Neural progenitor cell (in vitro differentiated cells): ENCODE data around the gene IRF2BP2. TPM values are rescaled to one million over a fixed set of nuclear protein-coding genes. Genes with fewer than 3 reads are reported as not detected.

Source experiments
- DNase-seq: peaks from one replicate; pipeline ENCODE4 v3.0.0-alpha.2; 2016; ENCODE audit warnings: low spot score
- H2AFZ ChIP-seq: fragments of 200-600 bp; sonication (generic); replicated peaks from 2 replicates; pipeline ENCODE4 v1.6.1; 2016; ENCODE audit warnings: antibody characterized with exemption
- H3F3A ChIP-seq: fragments of 200-600 bp; sonication (generic); 2 replicates; pipeline ENCODE4 v1.6.1; 2016; ENCODE audit warnings: antibody characterized with exemption, low read depth
- H3K27ac ChIP-seq: fragments of 200-600 bp; sonication (generic); 2 replicates; pipeline ENCODE4 v1.5.1; 2016; ENCODE audit warnings: mild to moderate bottlenecking
- H3K27me3 ChIP-seq: fragments of 200-600 bp; sonication (generic); 2 replicates; pipeline ENCODE4 v1.6.1; 2016; ENCODE audit warnings: mild to moderate bottlenecking, moderate library complexity
- H3K36me3 ChIP-seq: fragments of 200-600 bp; sonication (generic); 2 replicates; pipeline ENCODE4 v1.5.1; 2016
- H3K4me1 ChIP-seq: fragments of 200-600 bp; sonication (generic); 2 replicates; pipeline ENCODE4 v1.6.1; 2016; ENCODE audit warnings: mixed run types
- H3K4me2 ChIP-seq: fragments of 200-600 bp; sonication (generic); 2 replicates; pipeline ENCODE4 v1.6.1; 2016
- H3K4me3 ChIP-seq: fragments of 200-600 bp; sonication (generic); 2 replicates; pipeline ENCODE4 v1.5.1; 2016
- H3K79me2 ChIP-seq: fragments of 200-600 bp; sonication (generic); 2 replicates; pipeline ENCODE4 v1.6.1; 2016; ENCODE audit warnings: low read depth
- H3K9ac ChIP-seq: fragments of 200-600 bp; sonication (generic); 2 replicates; pipeline ENCODE4 v1.6.1; 2016
- H3K9me3 ChIP-seq: fragments of 200-600 bp; sonication (generic); 2 replicates; pipeline ENCODE4 v1.5.1; 2016; ENCODE audit warnings: low read depth
- H4K20me1 ChIP-seq: fragments of 200-600 bp; sonication (generic); 2 replicates; pipeline ENCODE4 v1.6.1; 2016; ENCODE audit warnings: low read depth
- H3K27ac Mint-ChIP-seq: 3 replicates; pipeline ENCODE4 v1.8.0; 2021; ENCODE audit warnings: mixed read lengths
- H3K27me3 Mint-ChIP-seq: 2 replicates; pipeline ENCODE4 v1.8.0; 2022; ENCODE audit warnings: low read depth, mild to moderate bottlenecking, inconsistent platforms, moderate library complexity, mixed read lengths; ENCODE audit not compliant: insufficient read depth
- H3K36me3 Mint-ChIP-seq: 3 replicates; pipeline ENCODE4 v1.8.0; 2021; ENCODE audit warnings: mixed read lengths
- H3K4me1 Mint-ChIP-seq: 3 replicates; pipeline ENCODE4 v1.8.0; 2021; ENCODE audit warnings: mixed read lengths
- H3K4me3 Mint-ChIP-seq: 3 replicates; pipeline ENCODE4 v1.8.0; 2021; ENCODE audit warnings: mild to moderate bottlenecking, moderate library complexity, mixed read lengths
- H3K9me3 Mint-ChIP-seq: 3 replicates; pipeline ENCODE4 v1.8.0; 2020; ENCODE audit warnings: mixed read lengths
- EZH2 ChIP-seq: fragments of 200-600 bp; sonication (generic); IDR thresholded peaks from 2 replicates; pipeline ENCODE4 v1.6.1; 2017; ENCODE audit warnings: antibody characterized with exemption, mild to moderate bottlenecking, moderate library complexity
- EZH2phosphoT487 ChIP-seq: fragments of 200-600 bp; sonication (generic); IDR thresholded peaks from 2 replicates; pipeline ENCODE4 v1.6.1; 2017; ENCODE audit warnings: antibody characterized with exemption
- total RNA-seq: library from RNA; depleted of rRNA; stranded (reverse); fragments of >200 nt; gene quantifications from 2 replicates; pipeline ENCODE4 v1.2.3, GENCODE V29; 2015; ENCODE audit warnings: low replicate concordance
- TF ChIP-seq, protein P1 (sequence below): fragments of 200-600 bp; sonication (generic); IDR thresholded peaks from 2 replicates; pipeline ENCODE4 v1.5.1; 2017; ENCODE audit warnings: antibody characterized with exemption, mild to moderate bottlenecking

IRF2BP2 gene
- total RNA-seq, 1 donor from 2014 or later, result 22.9 TPM

DNA sequence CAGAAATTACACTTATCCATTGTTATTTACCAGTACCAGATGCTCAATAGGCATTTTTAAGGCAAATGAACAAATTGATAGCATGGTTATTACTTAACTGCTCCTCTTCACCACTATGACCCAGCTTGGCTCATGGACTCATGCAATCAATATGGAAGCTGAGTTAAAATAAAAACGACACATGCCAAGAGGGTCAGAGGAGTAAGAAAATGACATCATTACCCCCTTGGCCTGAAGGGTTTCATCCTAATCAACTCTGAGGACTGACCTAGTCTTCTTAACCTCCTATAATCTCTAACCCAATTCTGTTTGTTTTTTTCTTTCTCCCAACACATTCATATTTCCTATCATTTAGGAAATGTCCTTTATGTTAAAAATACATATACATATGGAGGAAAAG is 41.6 kb downstream of the IRF2BP2 start:
- H3K36me3 ChIP-seq, result no peaks in the 10 kb centered on the region
- H3K4me1 ChIP-seq, result peaks cover 4% of the 10 kb centered on the region
- no peak overlapping the region for H3K9ac ChIP-seq
- Mint-ChIP-seq H3K4me1 (peaks cover 28% of the 10 kb centered on the region), H3K36me3 (no peaks in the 10 kb centered on the region), H3K27ac (no peak overlapping the region), H3K9me3 (peaks cover 2% of the 10 kb centered on the region), H3K27me3 (peaks cover 10% of the 10 kb centered on the region), H3K4me3 (no peak overlapping the region)
- no peak for TF ChIP-seq EZH2
- no peak for TF ChIP-seq EZH2phosphoT487
- TF ChIP-seq, protein P1, sequence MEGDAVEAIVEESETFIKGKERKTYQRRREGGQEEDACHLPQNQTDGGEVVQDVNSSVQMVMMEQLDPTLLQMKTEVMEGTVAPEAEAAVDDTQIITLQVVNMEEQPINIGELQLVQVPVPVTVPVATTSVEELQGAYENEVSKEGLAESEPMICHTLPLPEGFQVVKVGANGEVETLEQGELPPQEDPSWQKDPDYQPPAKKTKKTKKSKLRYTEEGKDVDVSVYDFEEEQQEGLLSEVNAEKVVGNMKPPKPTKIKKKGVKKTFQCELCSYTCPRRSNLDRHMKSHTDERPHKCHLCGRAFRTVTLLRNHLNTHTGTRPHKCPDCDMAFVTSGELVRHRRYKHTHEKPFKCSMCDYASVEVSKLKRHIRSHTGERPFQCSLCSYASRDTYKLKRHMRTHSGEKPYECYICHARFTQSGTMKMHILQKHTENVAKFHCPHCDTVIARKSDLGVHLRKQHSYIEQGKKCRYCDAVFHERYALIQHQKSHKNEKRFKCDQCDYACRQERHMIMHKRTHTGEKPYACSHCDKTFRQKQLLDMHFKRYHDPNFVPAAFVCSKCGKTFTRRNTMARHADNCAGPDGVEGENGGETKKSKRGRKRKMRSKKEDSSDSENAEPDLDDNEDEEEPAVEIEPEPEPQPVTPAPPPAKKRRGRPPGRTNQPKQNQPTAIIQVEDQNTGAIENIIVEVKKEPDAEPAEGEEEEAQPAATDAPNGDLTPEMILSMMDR, result no peak
- H3K27ac ChIP-seq, result no peak overlapping the region
- no peak overlapping the region for H2AFZ ChIP-seq
- no peak overlapping the region for H3K4me3 ChIP-seq
- H3F3A ChIP-seq, result no peaks in the 10 kb centered on the region
- DNase-seq, result no peak
- H3K4me2 ChIP-seq, result no peak overlapping the region
- no peaks in the 10 kb centered on the region for H4K20me1 ChIP-seq
- H3K27me3 ChIP-seq, result no peaks in the 10 kb centered on the region
- no peaks in the 10 kb centered on the region for H3K79me2 ChIP-seq
- H3K9me3 ChIP-seq, result no peaks in the 10 kb centered on the region

GRCh38 chr1:234565132-234565531 is 44.8 kb downstream of the IRF2BP2 start:
- H3K9me3 ChIP-seq, result no peaks in the 10 kb centered on the region
- Mint-ChIP-seq H3K4me3 (no peak overlapping the region), H3K9me3 (peaks cover 3% of the 10 kb centered on the region), H3K36me3 (no peaks in the 10 kb centered on the region), H3K27me3 (peaks cover 11% of the 10 kb centered on the region), H3K27ac (no peak overlapping the region), H3K4me1 (peaks cover 25% of the 10 kb centered on the region)
- no peaks in the 10 kb centered on the region for H4K20me1 ChIP-seq
- no peaks in the 10 kb centered on the region for H3K79me2 ChIP-seq
- no peak overlapping the region for H2AFZ ChIP-seq
- no peaks in the 10 kb centered on the region for H3K36me3 ChIP-seq
- H3K9ac ChIP-seq, result no peak overlapping the region
- H3K4me1 ChIP-seq, result no peaks in the 10 kb centered on the region
- no peak overlapping the region for H3K27ac ChIP-seq
- TF ChIP-seq EZH2 (no peak), EZH2phosphoT487 (no peak)
- TF ChIP-seq, protein P1, result no peak
- H3K4me2 ChIP-seq, result no peak overlapping the region
- no peaks in the 10 kb centered on the region for H3F3A ChIP-seq
- H3K4me3 ChIP-seq, result no peak overlapping the region
- DNase-seq, result no peak
- H3K27me3 ChIP-seq, result no peaks in the 10 kb centered on the region

GRCh38 chr1:234564035-234565029 is 45.6 kb downstream of the IRF2BP2 start:
- Histone ChIP-seq H3K27ac (no peak overlapping the region), H3K9ac (no peak overlapping the region), H3K4me1 (no peaks in the 10 kb centered on the region), H3F3A (no peaks in the 10 kb centered on the region), H3K4me3 (no peak overlapping the region), H4K20me1 (no peaks in the 10 kb centered on the region), H3K4me2 (no peak overlapping the region), H3K79me2 (no peaks in the 10 kb centered on the region), H3K27me3 (no peaks in the 10 kb centered on the region), H3K9me3 (no peaks in the 10 kb centered on the region), H2AFZ (no peak overlapping the region), H3K36me3 (no peaks in the 10 kb centered on the region)
- H3K27ac Mint-ChIP-seq, result peak overlapping the region; percentile 6
- H3K4me3 Mint-ChIP-seq, result no peak overlapping the region
- DNase-seq, result no peak
- no peaks in the 10 kb centered on the region for H3K36me3 Mint-ChIP-seq
- peaks cover 3% of the 10 kb centered on the region for H3K9me3 Mint-ChIP-seq
- H3K4me1 Mint-ChIP-seq, result peaks cover 24% of the 10 kb centered on the region
- TF ChIP-seq EZH2 (no peak), EZH2phosphoT487 (no peak)
- TF ChIP-seq, protein P1, result no peak
- H3K27me3 Mint-ChIP-seq, result peaks cover 10% of the 10 kb centered on the region
